ENCODE results near the gene TBL1XR1.
"Not testable (repeated sequence)": the region's sequence is repeated elsewhere in the genome, so short reads cannot be mapped to it uniquely, and the experiment has no call there.

The TBL1XR1 gene

DNA sequence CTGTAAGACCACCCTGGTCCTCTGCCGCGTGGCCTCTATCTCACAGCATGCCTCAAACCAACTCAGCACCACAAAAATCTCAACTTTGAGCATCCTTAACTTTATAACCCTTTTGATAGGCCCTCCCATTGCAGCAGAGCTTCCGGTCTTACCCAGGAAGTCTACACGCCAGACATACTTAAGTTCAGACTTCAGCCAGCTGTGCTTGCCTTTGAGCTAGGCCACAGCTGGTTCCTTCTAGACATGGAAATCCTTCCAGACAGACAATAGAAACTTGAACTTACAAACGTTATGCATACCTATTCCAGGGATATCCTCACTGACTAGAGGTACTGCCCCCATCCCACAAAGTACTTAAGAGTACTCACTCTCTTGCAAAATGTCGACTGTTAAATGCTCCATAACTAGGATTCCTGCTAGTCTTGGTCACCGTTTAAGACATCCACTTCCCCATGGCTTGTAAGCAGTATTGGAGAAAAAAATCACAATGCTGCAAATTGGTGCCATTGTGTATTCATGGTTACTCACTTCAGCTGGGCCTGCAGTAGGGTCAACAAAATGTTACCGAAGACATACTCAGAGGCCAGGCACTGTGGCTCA, 183.5 kb downstream of the TBL1XR1 start:
- DNase-seq (ENCODE audit: extremely low read depth, low read depth) = no peak
- H3K4me3 ChIP-seq (replicated peaks; ENCODE audit: low read depth, low read length) = no peak overlapping the region
- TF ChIP-seq, protein P1, sequence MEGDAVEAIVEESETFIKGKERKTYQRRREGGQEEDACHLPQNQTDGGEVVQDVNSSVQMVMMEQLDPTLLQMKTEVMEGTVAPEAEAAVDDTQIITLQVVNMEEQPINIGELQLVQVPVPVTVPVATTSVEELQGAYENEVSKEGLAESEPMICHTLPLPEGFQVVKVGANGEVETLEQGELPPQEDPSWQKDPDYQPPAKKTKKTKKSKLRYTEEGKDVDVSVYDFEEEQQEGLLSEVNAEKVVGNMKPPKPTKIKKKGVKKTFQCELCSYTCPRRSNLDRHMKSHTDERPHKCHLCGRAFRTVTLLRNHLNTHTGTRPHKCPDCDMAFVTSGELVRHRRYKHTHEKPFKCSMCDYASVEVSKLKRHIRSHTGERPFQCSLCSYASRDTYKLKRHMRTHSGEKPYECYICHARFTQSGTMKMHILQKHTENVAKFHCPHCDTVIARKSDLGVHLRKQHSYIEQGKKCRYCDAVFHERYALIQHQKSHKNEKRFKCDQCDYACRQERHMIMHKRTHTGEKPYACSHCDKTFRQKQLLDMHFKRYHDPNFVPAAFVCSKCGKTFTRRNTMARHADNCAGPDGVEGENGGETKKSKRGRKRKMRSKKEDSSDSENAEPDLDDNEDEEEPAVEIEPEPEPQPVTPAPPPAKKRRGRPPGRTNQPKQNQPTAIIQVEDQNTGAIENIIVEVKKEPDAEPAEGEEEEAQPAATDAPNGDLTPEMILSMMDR (IDR thresholded peaks at IDR 0.05; ENCODE audit: low read depth, low read length, missing control alignments) = no peak

DNA sequence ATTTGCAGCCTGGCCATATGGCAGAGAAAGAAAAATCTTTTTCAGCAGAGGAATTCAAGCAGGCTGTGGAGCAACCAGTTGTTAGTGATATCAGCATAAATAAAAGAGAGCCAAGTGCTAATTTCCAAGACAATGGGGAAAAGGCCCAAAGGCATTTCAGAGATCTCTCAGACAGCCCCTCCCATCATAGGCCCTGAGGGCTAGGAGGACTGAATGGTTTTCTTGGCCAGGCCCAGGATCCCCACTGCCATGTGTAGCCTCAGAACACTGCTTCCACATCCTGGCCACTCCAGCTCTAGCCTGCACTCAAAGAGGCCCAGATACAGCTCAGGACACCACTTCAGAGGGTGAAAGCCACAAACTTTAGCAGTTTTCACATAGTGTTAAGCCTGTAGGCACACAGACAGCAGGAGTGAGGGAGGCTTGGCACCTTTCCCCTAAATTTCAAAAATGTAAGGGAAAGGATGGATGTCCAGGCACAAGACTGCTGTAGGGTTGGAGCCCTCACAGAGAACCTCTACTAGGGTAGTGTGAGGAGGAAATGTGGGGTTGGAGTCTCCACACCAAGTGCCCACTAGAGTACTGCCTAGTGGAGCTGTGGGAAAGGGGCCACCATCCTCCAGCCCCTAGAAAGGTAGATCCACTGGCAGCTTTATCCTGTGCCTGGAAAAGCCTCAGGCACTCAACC, 191.4 kb downstream of the TBL1XR1 start:
- no peak overlapping the region for H3K4me3 ChIP-seq (replicated peaks; ENCODE audit: low read depth, low read length)
- TF ChIP-seq, protein P1 (IDR thresholded peaks at IDR 0.05; ENCODE audit: low read depth, low read length, missing control alignments) = no peak
- no peak for DNase-seq (ENCODE audit: extremely low read depth, low read depth)

DNA sequence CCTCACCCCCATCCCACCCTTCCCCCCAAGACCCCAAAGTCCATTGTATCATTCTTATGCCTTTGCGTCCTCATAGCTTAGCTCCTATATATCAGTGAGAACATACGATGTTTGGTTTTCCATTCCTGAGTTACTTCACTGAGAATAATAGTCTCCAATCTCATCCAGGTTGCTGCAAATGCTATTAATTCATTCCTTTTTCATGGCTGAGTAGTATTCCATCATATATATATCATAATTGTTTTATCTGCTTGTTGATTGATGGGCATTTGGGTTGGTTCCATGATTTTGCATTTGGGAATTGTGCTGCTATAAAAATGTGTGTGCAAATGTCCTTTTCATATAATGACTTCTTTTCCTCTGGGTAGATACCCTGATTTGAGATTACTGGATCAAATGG, 197.1 kb downstream of the TBL1XR1 start:
- DNase-seq (ENCODE audit: extremely low read depth, low read depth); H3K4me3 ChIP-seq (replicated peaks; ENCODE audit: low read depth, low read length): not testable (repeated sequence)

DNA sequence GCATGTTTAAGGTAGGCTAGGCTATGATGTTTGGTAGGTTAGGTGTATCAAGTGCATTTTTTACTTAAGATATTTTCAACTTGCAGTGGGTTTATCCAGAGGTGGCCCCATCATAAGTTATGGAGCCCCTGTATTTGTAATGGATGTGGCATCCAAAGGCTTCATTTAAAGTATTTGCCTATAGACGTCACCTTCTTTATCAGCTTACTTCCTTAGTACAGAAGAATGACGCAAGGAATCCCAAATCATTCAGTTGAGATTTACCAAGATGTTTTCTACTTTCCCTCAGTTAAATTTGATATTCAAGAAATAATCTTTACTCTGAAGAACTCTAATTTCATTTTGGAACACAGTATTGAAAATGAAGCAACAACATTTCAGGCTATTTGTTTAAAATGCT, 201.3 kb downstream of the TBL1XR1 start:
- no peak overlapping the region for H3K4me3 ChIP-seq (replicated peaks; ENCODE audit: low read depth, low read length)
- TF ChIP-seq, protein P1 (IDR thresholded peaks at IDR 0.05; ENCODE audit: low read depth, low read length, missing control alignments) = no peak
- no peak for DNase-seq (ENCODE audit: extremely low read depth, low read depth)

DNA sequence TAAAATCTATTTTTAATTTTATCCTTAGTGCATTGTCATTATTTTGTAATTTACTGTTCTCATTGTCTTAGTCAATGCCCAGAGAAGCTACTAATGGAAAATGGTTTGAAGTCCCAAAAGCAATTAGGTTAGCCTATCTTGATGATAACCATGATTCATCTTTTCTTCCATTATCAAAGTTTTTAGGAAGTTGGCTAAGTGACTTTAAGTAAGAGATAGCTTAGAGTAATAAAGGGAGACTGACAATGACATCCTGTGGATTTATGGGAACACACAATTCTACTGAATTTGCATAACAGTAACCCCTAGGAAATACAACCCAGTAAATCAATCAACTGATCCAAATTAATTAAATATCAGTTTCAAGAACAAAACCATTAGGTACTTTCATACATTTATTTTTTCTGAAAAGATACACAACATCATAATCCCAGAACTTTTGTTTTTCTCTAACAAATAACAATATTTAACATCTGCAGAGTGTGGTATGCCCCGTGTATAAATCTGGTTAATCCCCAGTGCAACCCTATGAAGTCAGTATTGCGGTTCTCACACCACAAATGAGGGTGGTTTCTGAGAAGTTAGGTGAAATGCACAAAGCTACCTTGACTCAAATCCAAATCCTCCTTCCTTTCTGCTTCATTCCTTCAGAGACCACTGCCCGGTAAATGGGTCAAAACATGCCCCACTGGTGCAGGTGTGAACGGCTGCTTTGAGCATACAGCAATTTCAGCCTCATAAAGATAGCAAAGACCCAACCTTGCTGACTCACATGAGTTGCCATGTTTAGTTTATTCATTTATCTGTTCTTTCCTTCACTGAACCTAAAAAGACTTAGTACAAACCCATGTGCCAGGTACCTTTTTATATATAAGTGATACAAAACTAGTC, 202.1 kb downstream of the TBL1XR1 start:
- H3K4me3 ChIP-seq (replicated peaks; ENCODE audit: low read depth, low read length) = no peak overlapping the region
- TF ChIP-seq, protein P1 (IDR thresholded peaks at IDR 0.05; ENCODE audit: low read depth, low read length, missing control alignments) = no peak
- no peak for DNase-seq (ENCODE audit: extremely low read depth, low read depth)

DNA sequence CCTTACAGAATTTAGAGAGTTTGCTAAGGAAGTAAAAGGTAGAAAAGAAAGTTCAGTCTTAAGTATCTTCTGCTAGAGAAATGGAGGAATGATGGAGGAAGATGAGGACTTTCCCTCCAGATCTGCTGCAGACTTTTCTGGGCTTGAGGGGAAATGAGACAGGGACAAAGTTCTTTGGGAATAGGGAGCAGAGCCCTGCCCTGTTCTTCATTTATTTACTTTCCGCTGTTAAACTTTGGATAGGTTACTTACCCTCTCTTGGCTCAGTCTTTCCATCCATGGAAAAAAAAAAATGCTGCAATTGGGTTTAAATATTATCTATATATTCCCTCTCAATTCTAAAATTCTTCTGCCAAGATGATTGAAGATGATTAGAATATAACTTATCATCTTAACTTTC, 202.9 kb downstream of the TBL1XR1 start:
- TF ChIP-seq, protein P1 (IDR thresholded peaks at IDR 0.05; ENCODE audit: low read depth, low read length, missing control alignments) = no peak
- DNase-seq (ENCODE audit: extremely low read depth, low read depth) = no peak
- no peak overlapping the region for H3K4me3 ChIP-seq (replicated peaks; ENCODE audit: low read depth, low read length)

DNA sequence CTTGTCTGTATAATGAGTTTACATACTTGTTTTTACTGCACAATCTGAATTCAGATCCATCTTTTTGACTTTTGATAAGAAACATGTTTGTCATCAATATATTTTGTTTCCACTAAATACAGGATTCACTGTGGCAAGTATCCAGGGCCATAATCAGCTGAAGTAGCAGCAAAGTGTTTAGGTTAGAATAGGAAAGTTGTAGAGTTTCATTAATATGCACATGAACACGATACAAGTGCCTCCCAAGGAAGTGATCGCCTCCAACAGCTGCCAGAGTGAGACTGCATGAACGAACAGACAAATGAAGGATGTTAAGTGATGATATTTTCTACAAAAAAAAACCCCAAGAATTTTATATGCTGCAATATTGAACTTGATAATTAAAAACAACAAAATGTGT, 204.3 kb downstream of the TBL1XR1 start:
- TF ChIP-seq, protein P1 (IDR thresholded peaks at IDR 0.05; ENCODE audit: low read depth, low read length, missing control alignments) = no peak
- H3K4me3 ChIP-seq (replicated peaks; ENCODE audit: low read depth, low read length) = no peak overlapping the region
- DNase-seq (ENCODE audit: extremely low read depth, low read depth) = no peak
